Measurements from ENCODE around the gene NBPF20. TPM values are rescaled to one million over a fixed set of nuclear protein-coding genes. Genes with fewer than 3 reads are reported as not detected.
A peak's percentile ranks its signal among the peaks of the same experiment; 100 is the strongest.
"Not testable (repeated sequence)": the region's sequence is repeated elsewhere in the genome, so short reads cannot be mapped to it uniquely, and the experiment has no call there.

Gene NBPF20
- 1 to 10 TPM; 1.3 to 3.0 (median 2.0) TPM for polyA plus RNA-seq (ENCODE audit: insufficient read length in 3 of 3)

DNA sequence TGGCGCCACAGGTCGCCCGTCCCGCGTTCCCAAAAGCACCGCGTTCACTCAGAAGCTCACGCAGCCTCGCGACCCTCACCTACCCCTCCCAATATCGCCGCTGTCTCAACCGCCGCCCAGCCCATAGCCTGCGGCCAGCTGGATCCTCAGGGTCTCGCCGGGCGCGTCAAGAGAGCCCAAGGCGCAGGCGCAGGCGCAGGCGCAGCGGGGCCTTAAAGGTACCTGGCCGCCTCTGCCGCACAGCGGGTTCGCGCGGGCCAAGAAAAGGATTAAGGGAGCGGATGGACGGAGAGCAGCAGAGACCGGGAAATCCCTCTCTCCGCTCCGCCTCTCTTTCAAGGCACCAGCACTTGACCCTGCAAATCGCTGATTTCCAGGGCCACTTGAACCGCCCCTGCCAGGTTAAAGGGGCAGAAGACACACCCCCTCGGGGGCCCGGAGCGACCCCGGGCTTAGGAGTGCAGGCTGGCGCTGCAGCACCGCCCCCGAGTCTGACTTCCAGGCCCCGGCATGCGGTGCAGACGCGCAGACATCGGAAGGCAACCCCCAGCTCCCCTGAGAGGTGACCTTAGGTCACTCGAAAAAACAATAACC is at the start of gene NBPF20:
Gene NBPF20, minus strand, starts transcription at position 168 of the 594 bp plus-strand sequence. CDS start 20,331 bp downstream, outside the sequence.
- peak in 2 of 3 donors; percentile 48 to 58 for DNase-seq (ENCODE audit: low read depth in 3 of 3, low spot score in 2 of 3)

DNA sequence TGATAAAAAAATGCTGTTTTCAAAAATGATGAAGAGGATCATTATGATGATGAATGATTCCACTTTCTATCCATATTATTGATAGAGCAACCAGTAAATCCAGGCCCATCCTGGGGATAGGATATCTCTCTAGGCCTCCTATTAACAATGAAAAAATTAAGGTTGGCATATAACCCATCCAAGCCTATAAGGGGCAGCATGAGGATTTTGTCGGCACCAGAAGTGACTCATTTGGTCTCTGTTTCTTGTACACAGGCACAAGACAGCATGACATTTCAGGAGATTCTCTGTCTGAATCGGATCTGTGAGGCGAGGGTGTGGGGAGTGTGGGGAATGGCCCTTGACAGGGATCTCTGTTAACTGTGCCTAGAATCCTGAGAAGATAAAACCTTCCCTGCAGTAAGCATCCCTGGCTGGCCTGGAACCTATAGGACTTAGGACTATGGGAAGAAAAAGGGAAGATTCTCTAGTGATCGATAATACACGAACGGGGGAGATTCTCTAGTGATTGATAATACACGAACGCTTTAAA is 49.5 kb upstream of the NBPF20 start:
- DNase-seq (ENCODE audit: low read depth in 3 of 3, low spot score in 2 of 3): not testable (repeated sequence)

GRCh38 chr1:145472731-145473130 is 47.3 kb upstream of the NBPF20 start:
- DNase-seq (ENCODE audit: low read depth in 3 of 3, low spot score in 2 of 3): not testable (repeated sequence)

- not testable (repeated sequence) for DNase-seq (ENCODE audit: low read depth in 3 of 3, low spot score in 2 of 3)
Measured at GRCh38 chr1:145471365-145471764, 46.0 kb upstream of the NBPF20 start.

GRCh38 chr1:145465405-145466144 is 40.2 kb upstream of the NBPF20 start:
- DNase-seq (ENCODE audit: low read depth in 3 of 3, low spot score in 2 of 3): peak; percentile 20 to 52 (median 43)

DNA sequence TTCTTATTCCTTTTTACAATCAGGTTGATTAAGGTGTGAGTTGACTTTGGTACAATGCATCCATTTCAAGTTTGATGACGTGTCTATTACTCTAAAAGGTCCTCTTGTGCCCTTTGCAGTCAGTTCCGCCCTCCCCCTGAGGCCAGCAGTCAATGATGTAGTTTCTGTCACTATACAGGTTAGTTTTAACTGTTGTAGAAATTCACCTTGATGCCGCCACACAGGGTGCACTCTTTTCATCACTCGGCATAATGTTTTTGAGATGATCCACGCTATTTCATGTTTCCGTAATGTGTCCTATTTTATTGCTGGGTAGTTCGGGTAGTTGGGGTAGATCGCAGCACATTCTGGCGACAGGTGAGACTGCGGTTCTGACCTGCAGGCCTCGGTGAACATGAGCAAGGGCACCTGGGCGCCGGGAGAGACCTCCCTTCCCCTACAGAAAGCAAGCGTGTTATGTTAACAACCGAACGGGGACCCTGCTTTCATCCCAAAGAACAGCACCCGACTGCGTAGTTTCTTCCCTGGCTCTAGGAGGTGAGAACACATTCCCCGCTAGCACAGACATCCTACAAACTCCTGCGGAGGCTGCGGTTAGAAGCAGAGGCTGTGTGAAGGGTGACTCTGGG is 39.4 kb upstream of the NBPF20 start:
- DNase-seq (ENCODE audit: low read depth in 3 of 3, low spot score in 2 of 3): not testable (repeated sequence)

GRCh38 chr1:145464017-145464416 is 38.6 kb upstream of the NBPF20 start:
- DNase-seq (ENCODE audit: low read depth in 3 of 3, low spot score in 2 of 3): not testable (repeated sequence)

GRCh38 chr1:145460684-145461083 is 35.3 kb upstream of the NBPF20 start:
- DNase-seq (ENCODE audit: low read depth in 3 of 3, low spot score in 2 of 3): not testable (repeated sequence)

GRCh38 chr1:145460048-145460447 is 34.6 kb upstream of the NBPF20 start:
- not testable (repeated sequence) for DNase-seq (ENCODE audit: low read depth in 3 of 3, low spot score in 2 of 3)

GRCh38 chr1:145459591-145459990 is 34.2 kb upstream of the NBPF20 start:
- DNase-seq (ENCODE audit: low read depth in 3 of 3, low spot score in 2 of 3): not testable (repeated sequence)

- DNase-seq (ENCODE audit: low read depth in 3 of 3, low spot score in 2 of 3): not testable (repeated sequence)
Measured at GRCh38 chr1:145459063-145459462, 33.7 kb upstream of the NBPF20 start.

DNA sequence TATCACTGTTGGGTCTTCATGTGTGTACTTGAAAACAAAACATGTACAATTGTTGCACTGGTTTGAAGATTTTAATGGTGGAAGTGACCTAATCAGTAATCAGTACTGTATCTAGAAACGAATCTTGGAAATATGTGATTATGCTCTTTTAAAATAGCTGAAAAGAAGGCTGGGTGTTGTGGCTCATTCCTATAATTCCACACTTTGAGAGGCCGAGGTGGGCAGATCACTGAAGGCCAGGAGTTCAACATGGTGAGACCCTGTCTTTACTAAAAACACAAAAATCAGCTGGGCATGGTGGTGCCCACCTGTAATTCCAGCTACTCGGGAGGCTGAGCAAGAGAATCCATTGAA is 29.4 kb upstream of the NBPF20 start:
- DNase-seq (ENCODE audit: low read depth in 3 of 3, low spot score in 2 of 3): not testable (repeated sequence)

- not testable (repeated sequence) for DNase-seq (ENCODE audit: low read depth in 3 of 3, low spot score in 2 of 3)
Measured at GRCh38 chr1:145453873-145454823, 28.7 kb upstream of the NBPF20 start.

GRCh38 chr1:145452506-145452905 is 27.1 kb upstream of the NBPF20 start:
- not testable (repeated sequence) for DNase-seq (ENCODE audit: low read depth in 3 of 3, low spot score in 2 of 3)

- DNase-seq (ENCODE audit: low read depth in 3 of 3, low spot score in 2 of 3): not testable (repeated sequence)
Measured at GRCh38 chr1:145451914-145452313, 26.5 kb upstream of the NBPF20 start.

GRCh38 chr1:145445219-145445618 is 19.8 kb upstream of the NBPF20 start:
- DNase-seq (ENCODE audit: low read depth in 3 of 3, low spot score in 2 of 3): not testable (repeated sequence)

GRCh38 chr1:145442340-145442739 is 16.9 kb upstream of the NBPF20 start:
- not testable (repeated sequence) for DNase-seq (ENCODE audit: low read depth in 3 of 3, low spot score in 2 of 3)

DNA sequence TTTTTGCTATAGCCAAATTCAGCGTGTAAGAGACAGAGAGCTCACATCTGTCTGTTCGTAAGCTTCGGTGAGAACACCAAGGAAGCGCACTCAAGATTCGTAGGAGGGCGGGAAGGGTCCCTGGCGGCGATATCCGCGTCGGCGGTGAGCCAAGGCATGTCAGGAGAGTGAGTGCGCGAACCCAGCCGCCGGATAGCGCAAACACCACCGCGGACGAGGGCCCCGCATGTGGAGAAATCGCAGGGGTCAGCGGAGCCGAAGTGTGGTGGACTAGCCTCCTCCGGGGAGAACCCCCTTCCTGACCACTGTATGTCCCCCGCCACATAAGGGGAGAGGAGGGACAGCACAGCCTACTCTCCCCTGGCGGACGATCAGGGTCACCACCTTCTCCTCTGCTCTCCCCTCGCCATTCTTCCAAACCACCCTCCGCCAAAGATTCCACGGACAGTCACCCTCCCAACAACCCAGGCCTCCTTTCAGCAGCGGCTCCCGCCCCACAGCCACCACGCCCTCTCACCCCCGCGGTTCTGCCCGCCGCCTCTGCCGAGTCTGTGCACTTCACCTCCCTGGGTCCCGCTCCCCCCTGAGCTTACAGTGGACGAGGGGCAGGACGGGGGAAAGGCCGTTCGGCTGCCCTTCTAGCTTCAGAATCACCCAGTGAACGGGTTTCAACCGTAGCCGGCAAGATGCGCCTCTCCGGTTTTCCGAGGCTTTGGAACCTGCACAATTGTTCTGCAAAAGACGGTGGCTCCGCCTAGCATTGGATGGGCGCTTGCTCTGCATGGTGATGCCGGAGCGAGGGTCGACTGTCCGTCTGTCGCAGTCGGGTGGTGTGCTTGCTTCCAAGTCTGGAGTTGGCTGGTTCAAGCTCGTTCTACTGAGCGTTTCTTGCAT is 6.2 kb upstream of the NBPF20 start:
- DNase-seq (ENCODE audit: low read depth in 3 of 3, low spot score in 2 of 3): not testable (repeated sequence)

DNA sequence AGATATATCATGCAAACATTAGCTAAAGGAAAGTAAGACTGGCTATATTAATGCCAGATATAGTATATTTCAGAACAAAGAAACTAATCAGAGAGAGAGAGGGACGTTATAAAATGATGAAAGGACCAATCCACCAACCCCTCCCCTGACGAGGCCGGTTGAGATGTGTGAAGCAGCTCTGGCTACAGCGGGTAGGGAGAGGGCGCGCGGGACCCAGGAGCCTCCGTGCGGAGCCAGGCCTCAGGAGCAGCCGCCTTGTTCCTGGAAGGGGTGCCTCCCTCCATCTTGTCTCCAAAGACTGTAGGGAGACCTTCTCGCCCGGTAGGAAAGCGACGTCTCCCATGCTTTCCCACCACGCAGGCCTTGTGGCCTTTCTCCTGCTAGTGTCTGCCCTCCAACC is 5.4 kb upstream of the NBPF20 start:
- not testable (repeated sequence) for DNase-seq (ENCODE audit: low read depth in 3 of 3, low spot score in 2 of 3)

Data from right renal cortex interstitium (tissue), 3 donors.